ENCODE measurements around the gene TMEM89. TPM values are rescaled to one million over a fixed set of nuclear protein-coding genes. Genes with fewer than 3 reads are reported as not detected.

Gene TMEM89, protein sequence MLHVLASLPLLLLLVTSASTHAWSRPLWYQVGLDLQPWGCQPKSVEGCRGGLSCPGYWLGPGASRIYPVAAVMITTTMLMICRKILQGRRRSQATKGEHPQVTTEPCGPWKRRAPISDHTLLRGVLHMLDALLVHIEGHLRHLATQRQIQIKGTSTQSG
- 0.70 and 0.74 TPM in 2 replicates for total RNA-seq (2021)
- long read RNA-seq = 0 reads

DNA sequence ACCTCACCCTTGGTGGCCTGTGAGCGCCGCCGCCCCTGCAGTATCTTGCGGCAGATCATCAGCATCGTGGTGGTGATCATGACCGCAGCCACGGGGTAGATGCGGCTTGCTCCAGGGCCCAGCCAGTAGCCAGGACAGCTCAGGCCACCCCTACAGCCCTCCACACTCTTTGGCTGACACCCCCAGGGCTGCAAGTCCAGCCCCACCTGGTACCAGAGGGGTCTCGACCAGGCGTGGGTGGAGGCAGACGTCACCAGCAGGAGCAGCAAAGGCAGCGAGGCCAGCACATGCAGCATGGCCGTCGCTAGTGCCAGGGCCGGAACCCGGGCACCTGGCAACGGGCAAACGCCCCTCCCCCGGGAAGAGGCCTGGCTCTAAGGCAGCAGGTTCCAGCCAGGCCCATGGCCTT, at the start of gene TMEM89:
TMEM89 (minus strand) TSS at position 309 of the 409 bp plus-strand sequence; CDS start at position 296, 13 bp downstream.
- no CpG with 5 or more reads among the region's 19 CpGs for WGBS (ENCODE audit: extremely low coverage, insufficient read length, low lambda C conversion rate)
- Histone ChIP-seq H2AFZ (ENCODE audit: low read length) (no peak within 1 kb of the TSS), H2BK20ac (ENCODE audit: low read depth, low read length, poor library complexity, severe bottlenecking) (no peak within 1 kb of the TSS), H3K4me2 (ENCODE audit: insufficient read depth, insufficient read length, low read length) (no peak within 1 kb of the TSS), H3K4ac (ENCODE audit: low read depth, low read length) (no peak within 1 kb of the TSS), H3T11ph (ENCODE audit: low read length) (no peak within 1 kb of the TSS), H3K27ac (ENCODE audit: insufficient read length, low read depth, low read length) (no peak within 1 kb of the TSS), H3K27me3 (ENCODE audit: insufficient read depth, low read length) (no peaks in the 10 kb centered on the region), H3K23ac (ENCODE audit: insufficient read length, low read depth, low read length) (no peak within 1 kb of the TSS), H4K5ac (ENCODE audit: insufficient read length, low read depth, low read length) (no peak within 1 kb of the TSS), H2BK5ac (ENCODE audit: insufficient read length, low read length) (no peak within 1 kb of the TSS), H4K20me1 (ENCODE audit: control insufficient read depth, insufficient read depth, insufficient read length) (no peaks in the 10 kb centered on the region), H2AK5ac (ENCODE audit: insufficient read length, low read length) (no peak within 1 kb of the TSS), H2BK12ac (ENCODE audit: insufficient read length, low read depth, low read length) (no peak within 1 kb of the TSS), H4K8ac (replicated peaks; ENCODE audit: insufficient read length, low read depth, low read length) (no peak within 1 kb of the TSS), H3K79me2 (ENCODE audit: insufficient read depth, low read length) (no peaks in the 10 kb centered on the region), H3K56ac (ENCODE audit: insufficient read length, low read depth, low read length) (no peak within 1 kb of the TSS), H4K91ac (ENCODE audit: insufficient read length, low read depth, low read length) (no peak within 1 kb of the TSS), H2BK15ac (ENCODE audit: low read depth, low read length) (no peak within 1 kb of the TSS), H3K9ac (ENCODE audit: extremely low read depth, insufficient read length, low read length) (no peak within 1 kb of the TSS), H3K79me1 (ENCODE audit: insufficient read depth, low read depth, low read length, poor library complexity, severe bottlenecking) (no peaks in the 10 kb centered on the region), H2BK120ac (ENCODE audit: low read depth, low read length, poor library complexity, severe bottlenecking) (no peak within 1 kb of the TSS), H3K23me2 (ENCODE audit: insufficient read length, low read depth, low read length, poor library complexity, severe bottlenecking) (no peaks in the 10 kb centered on the region), H3K9me3 (ENCODE audit: control insufficient read depth, low read depth, low read length) (no peaks in the 10 kb centered on the region), H3K14ac (ENCODE audit: insufficient read depth, low read length) (no peak within 1 kb of the TSS), H3K4me1 (ENCODE audit: insufficient read depth, low read length) (no peaks in the 10 kb centered on the region; the same call in 1 of the 2 replicates), H3K18ac (ENCODE audit: insufficient read length, low read depth, low read length) (no peak within 1 kb of the TSS)
- no peak within 1 kb of the TSS for H3K4me3 Mint-ChIP-seq
- peaks cover 28 to 61% (median 50%) of the 10 kb centered on the region in 3 experiments for H3K36me3 Mint-ChIP-seq (ENCODE audit: insufficient read depth in 1 of 3, low read depth in 3 of 3)
- no peak within 1 kb of the TSS; a peak in 1 of 7 replicates for H3K27ac Mint-ChIP-seq
- no peak for DNase-seq
- TF ChIP-seq, protein P1, sequence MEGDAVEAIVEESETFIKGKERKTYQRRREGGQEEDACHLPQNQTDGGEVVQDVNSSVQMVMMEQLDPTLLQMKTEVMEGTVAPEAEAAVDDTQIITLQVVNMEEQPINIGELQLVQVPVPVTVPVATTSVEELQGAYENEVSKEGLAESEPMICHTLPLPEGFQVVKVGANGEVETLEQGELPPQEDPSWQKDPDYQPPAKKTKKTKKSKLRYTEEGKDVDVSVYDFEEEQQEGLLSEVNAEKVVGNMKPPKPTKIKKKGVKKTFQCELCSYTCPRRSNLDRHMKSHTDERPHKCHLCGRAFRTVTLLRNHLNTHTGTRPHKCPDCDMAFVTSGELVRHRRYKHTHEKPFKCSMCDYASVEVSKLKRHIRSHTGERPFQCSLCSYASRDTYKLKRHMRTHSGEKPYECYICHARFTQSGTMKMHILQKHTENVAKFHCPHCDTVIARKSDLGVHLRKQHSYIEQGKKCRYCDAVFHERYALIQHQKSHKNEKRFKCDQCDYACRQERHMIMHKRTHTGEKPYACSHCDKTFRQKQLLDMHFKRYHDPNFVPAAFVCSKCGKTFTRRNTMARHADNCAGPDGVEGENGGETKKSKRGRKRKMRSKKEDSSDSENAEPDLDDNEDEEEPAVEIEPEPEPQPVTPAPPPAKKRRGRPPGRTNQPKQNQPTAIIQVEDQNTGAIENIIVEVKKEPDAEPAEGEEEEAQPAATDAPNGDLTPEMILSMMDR (conservative IDR thresholded peaks at IDR 0.05) = no peak
- no peaks in the 10 kb centered on the region for H3K27me3 Mint-ChIP-seq (ENCODE audit: low read depth)
- peaks cover 13 to 14% of the 10 kb centered on the region in 2 experiments for H3K9me3 Mint-ChIP-seq
- peaks cover 5 to 9% of the 10 kb centered on the region in 2 experiments for H3K4me1 Mint-ChIP-seq

All from H9 (cell line).